GM19463 (cell line): Measurements from ENCODE around the gene ZNF837.
"Not testable (repeated sequence)": the region's sequence is repeated elsewhere in the genome, so short reads cannot be mapped to it uniquely, and the experiment has no call there.

Experiments
- ATAC-seq: cut with Tn5 transposase; IDR thresholded peaks from one replicate; pipeline ENCODE4 v1.9.1; 2021; ENCODE audit warnings: mild to moderate bottlenecking, moderate library complexity; ENCODE audit not compliant: unreplicated experiment

The ZNF837 gene

GRCh38 chr19:58380662-58381459 lies at the start of gene ZNF837:
ZNF837 (minus strand) TSS chr19:58381030; CDS start chr19:58369332, 11,698 bp downstream.
- ATAC-seq, result peak; percentile 76

DNA sequence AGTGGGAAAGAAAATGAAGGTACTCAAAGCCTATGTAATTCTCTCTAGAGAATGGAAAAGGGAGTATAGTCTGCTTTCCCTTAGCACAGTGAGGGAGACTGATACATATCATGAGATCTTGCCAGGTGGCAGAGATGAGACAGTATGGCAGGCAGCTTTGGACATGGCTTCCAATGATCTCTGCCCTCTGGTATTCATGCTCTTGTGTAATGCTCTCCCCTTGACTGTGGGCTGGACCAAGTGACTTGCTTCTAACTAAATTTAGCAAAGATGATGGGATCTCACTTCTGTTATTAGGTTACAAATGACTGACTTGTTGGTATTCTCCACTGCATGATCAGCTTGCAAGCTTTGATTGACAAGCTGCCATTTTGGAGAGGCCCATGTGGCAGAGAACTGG lies 48.9 kb upstream of the ZNF837 start:
- ATAC-seq, result no peak

GRCh38 chr19:58428617-58429016 lies 47.8 kb upstream of the ZNF837 start:
- ATAC-seq, result no peak

- ATAC-seq, result no peak
These were observed 36.2 kb upstream of the ZNF837 start for GRCh38 chr19:58417071-58417470.

GRCh38 chr19:58416604-58417003 lies 35.8 kb upstream of the ZNF837 start:
- no peak for ATAC-seq

GRCh38 chr19:58409010-58409790 lies 28.4 kb upstream of the ZNF837 start:
- no peak for ATAC-seq

GRCh38 chr19:58408152-58409009 lies 27.6 kb upstream of the ZNF837 start, which contains the start of gene ZNF584:
ZNF584 (plus strand) TSS chr19:58408649; CDS start chr19:58409148, 499 bp downstream.
- ATAC-seq, result peak; percentile 93

DNA sequence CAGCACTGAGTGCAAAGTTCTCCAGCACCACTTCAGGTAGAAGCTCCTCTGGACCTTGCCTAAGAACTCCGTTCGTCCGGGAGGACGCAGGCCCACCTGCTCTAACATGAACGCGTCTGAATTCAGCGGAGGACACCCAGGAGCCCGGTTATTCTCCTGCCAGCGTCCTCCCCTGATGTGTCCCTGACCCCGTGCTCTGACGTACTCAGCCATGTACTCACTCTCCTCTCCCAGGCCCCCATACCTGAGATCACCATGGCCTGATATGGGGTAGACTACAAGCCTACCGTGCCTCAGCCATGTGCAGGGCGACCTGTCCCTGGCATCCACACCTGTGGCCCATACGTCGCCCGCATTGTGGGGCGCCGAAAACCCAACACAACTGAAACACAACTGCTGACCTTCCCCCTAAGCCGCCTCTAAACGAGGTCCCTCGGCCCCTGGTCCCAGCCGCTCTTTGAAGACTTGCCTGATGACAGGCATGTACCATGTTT lies 26.9 kb upstream of the ZNF837 start:
- no peak for ATAC-seq

DNA sequence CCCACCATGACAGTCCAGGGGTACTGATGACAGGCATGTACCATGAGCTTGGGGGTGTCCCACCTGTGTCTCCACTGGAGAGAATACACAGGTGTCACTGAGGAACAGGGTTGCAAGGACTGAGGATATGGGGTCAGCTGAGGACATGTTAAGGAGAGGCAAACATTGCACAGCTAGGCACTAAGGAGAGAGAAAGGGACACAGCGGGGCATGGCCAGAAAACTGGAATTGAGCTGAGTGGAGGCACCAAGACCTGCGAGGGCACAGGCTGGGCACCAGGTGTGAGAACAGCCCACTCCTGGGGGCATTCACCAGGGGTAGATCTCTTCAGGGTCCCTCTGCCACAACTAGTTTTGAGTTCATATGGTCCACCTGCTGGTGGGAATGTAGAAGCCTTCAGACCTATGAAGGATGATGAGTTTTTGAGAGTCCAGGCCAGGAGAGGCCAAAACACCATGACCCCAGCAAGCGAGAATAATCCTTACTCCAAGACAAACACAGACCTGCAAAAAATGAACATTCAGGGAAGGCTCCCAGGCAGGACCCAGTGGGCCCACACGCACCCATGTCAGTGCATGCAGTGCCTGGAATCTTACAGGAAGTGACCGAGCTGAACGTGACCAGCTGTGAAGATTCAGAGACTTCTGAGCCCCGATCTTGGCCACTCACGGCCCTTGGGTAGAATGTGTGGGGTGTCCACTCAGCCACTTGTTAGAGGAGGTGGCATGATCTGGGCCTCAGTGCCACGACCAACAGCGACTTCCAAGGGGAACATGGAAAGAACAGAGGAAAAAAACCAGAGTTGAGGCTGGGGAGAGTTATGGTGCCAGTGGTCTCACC lies 26.2 kb upstream of the ZNF837 start:
- ATAC-seq, result no peak

GRCh38 chr19:58403920-58404478 lies 23.2 kb upstream of the ZNF837 start:
- ATAC-seq, result not testable (repeated sequence)

DNA sequence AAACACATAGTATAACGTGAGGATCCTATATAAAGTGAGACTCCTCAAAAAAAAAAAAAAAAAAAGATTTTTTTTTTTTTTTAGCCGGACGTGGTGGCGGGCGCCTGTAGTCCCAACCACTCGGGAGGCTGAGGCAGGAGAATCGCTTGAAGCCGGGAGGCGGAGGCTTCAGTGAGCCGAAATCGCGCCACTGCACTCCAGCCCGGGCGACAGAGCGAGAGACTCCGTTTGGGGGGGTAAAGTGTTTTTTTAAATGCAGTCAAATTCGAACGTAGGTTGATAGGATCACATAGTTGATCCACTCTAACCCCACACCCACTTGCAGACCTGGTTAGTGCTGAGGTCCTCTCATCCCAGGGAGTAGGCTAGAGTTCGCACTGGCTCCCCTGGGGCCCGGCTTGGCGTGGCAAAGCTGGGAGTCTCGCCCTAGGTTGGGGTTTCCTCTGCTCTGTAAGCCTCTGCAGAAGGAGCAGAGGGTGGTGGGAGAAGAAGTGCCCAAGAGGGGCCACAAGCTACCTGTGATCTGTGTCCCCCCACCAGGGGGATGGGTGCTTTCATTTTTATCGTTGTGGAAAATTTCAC lies 21.1 kb upstream of the ZNF837 start:
- ATAC-seq, result no peak

DNA sequence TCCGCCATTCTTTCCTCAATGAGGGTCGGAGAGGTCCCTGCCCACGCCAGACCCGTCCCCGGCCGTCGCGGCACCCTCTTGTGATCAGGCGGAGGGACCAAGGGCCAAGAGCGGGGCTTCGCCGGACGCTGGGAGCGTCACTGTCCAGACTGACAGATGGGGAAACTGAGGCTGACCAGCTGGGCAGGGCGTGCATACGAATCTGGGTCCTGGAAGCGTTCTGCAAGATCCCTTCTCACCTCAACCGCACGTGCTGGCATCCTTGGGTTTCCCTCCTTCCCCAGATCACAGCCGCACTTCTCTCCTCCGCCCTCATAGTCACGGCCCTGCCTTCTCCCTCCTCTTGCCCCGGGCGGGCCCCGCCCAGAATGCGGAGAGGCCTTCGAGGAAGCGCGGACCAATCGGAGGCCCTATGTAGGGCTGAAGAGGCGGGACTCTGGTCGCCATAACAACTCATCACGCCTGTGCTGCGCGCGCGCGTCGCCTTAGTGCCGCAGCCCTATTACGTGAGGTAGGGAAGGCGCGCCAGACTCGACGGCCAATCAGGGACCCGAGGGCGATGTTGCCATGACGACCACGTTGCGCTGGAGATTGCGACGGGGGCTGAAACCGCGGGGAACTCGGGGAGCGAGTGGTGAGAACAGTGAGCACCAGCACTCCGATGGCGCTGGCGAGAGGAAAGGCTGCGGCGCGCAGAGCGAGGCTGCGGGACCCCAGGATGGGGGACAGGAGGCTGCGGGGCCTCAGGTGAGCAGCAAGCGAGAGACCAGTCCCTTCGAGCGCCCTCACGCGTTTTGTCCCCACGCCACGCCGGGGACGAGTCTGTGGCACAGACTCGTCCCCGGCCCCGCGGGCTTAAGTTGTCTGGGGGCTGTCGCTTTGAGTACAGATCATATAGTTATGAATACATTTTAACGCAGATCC lies 20.3 kb upstream of the ZNF837 start:
- ATAC-seq, result peak; percentile 98

GRCh38 chr19:58400316-58400915 lies 19.6 kb upstream of the ZNF837 start:
- ATAC-seq, result no peak

GRCh38 chr19:58399903-58400302 lies 19.1 kb upstream of the ZNF837 start:
- ATAC-seq, result no peak

DNA sequence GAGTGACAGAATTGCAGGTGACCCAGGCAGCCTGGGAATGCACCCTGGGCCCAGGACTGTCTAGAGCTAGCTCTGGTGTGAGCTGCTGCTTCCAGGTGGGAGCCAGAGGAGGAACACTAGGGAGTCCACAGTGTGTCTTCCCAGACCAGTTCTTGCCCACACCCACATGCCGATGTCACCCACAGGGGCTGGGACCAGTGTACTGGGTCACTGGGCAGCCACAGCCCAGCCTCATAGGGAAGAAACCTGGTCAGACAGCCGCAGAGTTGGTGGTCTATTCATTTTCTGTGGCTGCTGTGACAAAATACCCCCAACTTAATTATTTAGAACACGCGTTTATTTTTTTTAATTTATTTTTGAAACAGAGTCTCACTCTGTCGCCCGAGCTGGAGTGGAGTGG lies 17.7 kb upstream of the ZNF837 start:
- no peak for ATAC-seq

GRCh38 chr19:58398087-58398486 lies 17.3 kb upstream of the ZNF837 start:
- ATAC-seq, result no peak

GRCh38 chr19:58397533-58398037 lies 16.8 kb upstream of the ZNF837 start:
- ATAC-seq, result no peak
